ENCODE data around the gene ZNF580.

The ZNF580 gene

DNA sequence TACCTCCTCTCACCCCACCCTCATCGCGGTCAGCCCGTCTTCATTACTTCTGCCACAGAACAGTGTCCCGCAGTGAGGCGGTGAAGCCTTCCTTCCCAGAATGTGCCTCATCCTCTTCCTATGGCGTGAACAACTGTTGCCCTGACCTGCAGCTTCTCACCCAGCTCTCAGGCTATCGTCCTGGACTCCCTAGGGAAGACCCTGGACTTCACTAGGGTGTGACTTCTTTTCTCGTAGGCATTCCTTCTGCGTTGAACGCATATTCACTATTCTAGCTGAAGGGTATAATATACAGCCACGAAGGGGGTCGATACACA is 34.4 kb upstream of the ZNF580 start:
- DNase-seq (ENCODE audit: low read depth), result no peak

GRCh38 chr19:55606817-55607216 is 34.0 kb upstream of the ZNF580 start:
- DNase-seq (ENCODE audit: low read depth), result no peak

DNA sequence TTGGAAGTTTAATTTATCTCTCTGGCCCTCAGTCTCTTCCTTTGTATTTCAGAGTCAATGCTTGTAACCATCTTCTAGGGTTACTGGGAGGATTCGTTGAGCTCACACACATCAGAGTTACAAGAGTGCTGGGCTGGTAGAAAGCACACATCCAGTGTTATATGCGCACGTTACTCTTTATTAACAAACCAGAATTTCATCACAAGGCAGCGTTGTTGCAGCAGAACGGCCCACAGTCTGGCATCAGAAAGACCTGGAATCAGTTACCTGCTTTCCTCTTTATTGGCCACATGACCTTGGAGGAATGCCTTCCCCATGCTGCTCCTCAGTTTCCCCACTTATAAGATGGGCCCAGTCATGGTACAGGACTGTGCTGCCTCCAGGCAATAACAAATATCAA is 31.5 kb upstream of the ZNF580 start:
- no peak for DNase-seq (ENCODE audit: low read depth)

- no peak for DNase-seq (ENCODE audit: low read depth)
Observed at GRCh38 chr19:55611300-55611982, 29.4 kb upstream of the ZNF580 start.

DNA sequence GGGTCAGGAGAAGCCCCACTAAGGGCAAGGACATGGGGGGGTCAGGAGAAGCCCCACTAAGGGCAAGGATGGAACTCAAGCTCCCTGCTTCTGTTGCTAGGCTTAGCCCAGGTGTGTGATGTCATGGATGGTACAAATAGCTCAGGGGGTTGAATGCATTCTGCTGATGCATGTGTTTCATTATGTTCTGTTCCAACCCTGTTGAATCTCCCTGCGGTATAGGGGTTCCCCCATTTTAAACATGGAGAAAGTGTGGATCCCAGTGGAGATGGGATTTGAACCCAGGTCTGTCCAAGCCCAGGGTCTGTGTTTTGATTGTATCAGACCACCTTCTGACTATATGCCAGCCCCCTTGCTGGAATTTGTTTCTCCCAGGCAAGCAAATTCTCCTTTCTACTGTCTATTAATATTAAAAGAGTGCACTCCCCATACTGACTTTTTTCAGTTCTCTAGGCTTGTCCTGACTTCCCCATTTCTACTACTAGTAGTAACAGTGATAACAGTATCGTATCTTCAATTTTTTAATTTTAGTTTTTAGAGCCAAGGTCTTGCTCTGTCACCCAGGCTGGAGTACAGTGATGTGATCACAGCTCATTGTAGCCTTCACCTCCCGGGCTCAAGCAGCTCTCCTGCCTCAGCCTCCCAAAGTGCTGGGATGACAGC is 28.7 kb upstream of the ZNF580 start:
- DNase-seq (ENCODE audit: low read depth), result no peak

DNA sequence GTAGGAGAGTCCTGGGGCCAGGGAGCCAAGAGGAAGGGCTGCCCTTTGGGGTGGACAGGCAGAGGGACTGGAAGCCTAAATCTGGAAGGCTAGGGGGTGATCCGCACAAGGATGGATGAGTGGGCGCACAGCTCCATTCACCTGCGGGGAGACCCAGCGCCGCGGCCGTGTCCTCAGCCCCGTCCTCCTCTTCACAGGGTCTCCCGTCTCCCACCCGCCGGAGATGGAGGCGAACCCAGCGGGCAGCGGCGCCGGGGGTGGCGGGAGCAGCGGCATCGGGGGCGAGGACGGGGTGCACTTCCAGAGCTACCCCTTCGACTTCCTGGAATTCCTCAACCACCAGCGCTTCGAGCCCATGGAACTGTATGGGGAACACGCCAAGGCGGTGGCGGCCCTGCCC is 27.4 kb upstream of the ZNF580 start:
- no peak for DNase-seq (ENCODE audit: low read depth)

DNA sequence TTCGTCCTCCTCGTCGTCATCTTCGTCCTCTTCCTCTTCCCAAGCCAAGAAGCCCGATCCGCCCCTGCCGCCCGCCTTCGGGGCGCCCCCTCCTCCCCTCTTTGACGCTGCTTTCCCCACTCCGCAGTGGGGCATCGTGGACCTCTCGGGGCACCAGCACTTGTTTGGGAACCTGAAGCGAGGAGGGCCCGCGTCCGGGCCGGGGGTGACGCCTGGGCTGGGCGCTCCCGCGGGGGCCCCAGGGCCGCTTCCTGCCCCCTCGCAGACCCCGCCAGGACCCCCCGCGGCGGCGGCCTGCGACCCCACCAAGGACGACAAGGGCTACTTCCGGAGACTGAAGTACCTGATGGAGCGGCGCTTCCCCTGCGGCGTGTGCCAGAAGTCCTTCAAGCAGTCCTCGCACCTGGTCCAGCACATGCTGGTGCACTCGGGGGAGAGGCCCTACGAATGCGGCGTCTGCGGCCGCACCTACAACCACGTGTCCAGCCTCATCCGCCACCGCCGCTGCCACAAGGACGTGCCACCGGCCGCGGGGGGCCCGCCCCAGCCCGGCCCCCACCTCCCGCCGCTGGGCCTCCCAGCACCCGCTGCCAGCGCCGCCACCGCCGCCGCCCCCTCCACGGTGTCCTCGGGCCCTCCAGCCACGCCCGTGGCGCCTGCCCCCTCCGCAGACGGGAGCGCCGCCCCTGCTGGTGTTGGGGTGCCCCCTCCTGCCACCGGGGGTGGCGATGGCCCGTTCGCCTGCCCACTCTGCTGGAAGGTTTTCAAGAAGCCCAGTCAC is 26.7 kb upstream of the ZNF580 start:
- no peak for DNase-seq (ENCODE audit: low read depth)

DNA sequence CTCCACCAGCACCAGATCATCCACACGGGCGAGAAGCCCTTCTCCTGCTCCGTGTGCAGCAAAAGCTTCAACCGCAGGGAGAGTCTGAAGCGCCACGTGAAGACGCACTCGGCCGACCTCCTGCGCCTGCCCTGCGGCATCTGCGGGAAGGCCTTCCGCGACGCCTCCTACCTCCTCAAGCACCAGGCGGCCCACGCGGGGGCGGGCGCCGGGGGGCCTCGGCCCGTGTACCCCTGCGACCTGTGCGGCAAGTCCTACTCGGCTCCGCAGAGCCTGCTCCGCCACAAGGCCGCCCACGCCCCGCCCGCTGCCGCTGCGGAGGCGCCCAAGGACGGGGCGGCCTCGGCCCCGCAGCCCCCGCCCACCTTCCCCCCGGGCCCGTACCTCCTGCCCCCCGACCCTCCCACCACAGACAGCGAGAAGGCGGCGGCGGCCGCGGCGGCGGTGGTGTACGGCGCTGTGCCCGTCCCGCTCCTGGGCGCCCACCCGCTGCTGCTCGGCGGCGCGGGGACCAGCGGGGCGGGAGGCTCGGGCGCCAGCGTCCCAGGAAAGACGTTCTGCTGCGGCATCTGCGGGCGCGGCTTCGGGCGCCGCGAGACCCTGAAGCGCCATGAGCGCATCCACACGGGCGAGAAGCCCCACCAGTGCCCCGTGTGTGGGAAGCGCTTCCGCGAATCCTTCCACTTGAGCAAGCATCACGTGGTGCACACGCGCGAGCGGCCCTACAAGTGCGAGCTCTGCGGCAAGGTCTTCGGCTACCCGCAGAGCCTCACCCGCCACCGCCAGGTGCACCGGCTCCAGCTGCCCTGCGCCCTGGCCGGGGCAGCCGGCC is 25.9 kb upstream of the ZNF580 start:
- DNase-seq (ENCODE audit: low read depth), result no peak

DNA sequence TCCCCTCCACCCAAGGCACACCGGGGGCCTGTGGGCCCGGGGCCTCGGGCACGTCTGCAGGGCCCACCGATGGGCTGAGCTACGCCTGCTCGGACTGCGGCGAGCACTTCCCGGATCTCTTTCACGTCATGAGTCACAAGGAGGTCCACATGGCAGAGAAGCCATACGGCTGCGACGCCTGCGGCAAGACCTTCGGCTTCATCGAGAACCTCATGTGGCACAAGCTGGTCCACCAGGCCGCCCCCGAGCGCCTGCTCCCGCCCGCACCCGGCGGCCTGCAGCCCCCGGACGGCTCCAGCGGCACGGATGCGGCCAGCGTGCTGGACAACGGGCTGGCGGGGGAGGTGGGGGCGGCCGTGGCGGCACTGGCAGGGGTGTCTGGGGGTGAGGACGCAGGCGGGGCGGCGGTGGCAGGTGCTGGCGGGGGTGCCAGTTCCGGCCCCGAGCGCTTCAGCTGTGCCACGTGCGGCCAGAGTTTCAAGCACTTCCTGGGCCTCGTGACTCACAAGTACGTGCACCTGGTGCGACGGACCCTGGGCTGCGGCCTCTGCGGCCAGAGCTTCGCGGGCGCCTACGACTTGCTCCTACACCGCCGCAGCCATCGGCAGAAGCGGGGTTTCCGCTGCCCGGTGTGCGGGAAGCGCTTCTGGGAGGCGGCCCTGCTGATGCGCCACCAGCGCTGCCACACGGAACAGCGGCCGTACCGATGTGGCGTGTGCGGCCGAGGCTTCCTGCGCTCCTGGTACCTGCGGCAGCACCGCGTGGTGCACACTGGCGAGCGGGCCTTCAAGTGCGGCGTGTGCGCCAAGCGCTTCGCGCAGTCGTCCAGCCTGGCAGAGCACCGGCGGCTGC is 25.0 kb upstream of the ZNF580 start:
- no peak for DNase-seq (ENCODE audit: low read depth)

DNA sequence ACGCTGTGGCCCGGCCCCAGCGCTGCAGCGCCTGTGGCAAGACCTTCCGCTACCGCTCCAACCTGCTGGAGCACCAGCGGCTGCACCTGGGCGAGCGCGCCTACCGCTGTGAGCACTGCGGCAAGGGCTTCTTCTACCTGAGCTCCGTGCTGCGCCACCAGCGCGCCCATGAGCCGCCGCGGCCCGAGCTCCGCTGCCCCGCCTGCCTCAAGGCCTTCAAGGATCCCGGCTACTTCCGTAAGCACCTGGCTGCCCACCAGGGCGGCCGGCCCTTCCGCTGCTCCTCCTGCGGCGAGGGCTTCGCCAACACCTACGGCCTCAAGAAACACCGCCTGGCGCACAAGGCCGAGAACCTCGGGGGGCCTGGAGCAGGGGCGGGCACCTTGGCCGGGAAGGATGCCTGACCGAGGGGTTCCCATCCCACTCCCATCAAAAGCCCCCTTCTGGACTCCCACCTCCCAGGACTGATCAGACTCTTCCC is 24.4 kb upstream of the ZNF580 start:
- DNase-seq (ENCODE audit: low read depth), result no peak

GRCh38 chr19:55617426-55617825 is 23.4 kb upstream of the ZNF580 start:
- DNase-seq (ENCODE audit: low read depth), result no peak

- no peak for DNase-seq (ENCODE audit: low read depth)
Observed at GRCh38 chr19:55618426-55618825, 22.4 kb upstream of the ZNF580 start.

- DNase-seq (ENCODE audit: low read depth), result no peak
Observed at GRCh38 chr19:55619286-55619685, 21.5 kb upstream of the ZNF580 start.

DNA sequence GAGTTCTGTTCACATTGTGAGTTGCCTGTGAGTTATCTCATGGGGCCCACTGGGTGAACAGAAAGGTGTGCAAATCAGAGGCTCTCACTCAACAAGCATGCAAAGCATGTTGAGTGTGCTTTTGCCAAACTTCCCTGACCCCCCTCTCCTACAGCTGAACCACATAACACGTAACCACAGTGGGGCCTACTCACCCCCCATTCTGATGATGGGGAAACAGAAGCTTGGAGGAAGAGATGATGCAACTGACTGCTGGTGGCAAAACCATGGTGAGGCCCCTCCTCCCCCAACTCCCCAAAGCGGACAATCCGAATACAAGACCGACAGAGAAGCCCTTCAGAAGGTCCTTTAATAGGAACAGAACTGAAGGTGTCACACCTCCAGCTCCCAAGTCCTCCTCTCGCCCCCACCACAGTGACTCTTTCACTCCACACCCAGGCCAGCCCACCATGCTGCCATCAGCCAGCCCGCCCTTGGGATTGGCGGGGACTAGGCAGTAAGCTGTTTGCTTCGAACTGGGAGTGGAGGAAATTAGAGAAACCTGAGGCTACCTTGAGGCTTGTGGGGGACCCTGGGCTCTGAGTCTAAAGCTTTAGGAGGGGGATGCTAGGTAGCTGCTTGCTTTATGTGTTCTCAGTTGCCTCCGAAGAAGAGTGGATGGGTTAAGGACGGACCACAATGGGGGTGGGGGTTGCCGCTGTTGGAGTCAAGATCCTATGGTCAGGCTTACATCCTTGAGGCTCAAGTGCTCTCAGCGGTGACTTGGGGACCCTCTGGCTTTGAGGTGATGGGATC is 20.2 kb upstream of the ZNF580 start:
- DNase-seq (ENCODE audit: low read depth), result no peak

DNA sequence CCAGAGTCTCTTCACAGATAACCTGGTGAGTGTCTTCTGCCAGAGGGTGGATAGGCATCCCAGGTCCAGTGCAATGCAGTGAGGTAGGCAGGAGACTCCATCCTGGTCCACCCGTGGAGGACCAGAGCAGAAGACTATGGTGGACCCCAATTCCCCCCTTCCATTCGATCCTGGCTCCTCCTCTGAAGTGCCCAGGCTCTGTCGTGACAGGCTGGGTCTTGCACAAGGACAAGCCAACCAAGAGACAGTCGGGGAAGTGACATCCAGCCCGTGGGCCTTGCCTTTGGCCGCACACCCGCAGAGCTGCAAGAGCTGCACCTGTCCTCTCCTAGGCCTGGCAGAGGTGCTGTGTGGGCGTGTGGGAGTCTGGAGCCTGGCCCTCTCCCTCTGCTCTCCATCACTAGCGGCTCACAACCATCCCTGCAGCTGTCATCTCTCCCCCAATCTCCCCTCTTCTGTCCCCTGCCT is 19.6 kb upstream of the ZNF580 start:
- DNase-seq (ENCODE audit: low read depth), result no peak

DNA sequence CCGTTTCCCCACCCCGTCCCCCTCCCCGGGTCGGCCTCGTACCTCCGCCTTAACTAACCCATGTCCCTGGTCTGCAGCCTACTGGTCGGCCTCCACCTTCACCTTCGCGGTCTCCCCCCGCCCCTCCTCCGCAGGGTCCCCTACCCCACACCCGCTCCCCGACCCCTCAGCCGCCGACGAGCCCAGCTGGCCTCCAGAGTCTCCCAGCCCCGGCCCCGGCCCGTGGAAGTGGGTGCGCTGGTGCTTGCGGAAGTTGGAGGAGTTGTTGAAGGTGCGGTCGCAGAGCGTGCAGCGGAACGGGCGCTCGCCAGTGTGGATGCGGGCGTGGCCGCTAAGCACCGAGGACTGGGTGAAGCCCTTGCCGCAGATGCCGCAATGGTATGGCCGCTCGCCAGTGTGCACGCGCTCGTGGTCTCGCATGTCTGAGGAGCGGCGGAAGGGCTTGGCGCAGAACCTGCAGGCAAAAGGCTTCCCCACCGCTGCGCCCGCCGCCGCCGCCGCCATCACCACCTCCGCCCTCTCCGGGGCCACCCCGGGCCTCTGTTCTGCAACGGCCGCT is 19.1 kb upstream of the ZNF580 start:
- no peak for DNase-seq (ENCODE audit: low read depth)

DNA sequence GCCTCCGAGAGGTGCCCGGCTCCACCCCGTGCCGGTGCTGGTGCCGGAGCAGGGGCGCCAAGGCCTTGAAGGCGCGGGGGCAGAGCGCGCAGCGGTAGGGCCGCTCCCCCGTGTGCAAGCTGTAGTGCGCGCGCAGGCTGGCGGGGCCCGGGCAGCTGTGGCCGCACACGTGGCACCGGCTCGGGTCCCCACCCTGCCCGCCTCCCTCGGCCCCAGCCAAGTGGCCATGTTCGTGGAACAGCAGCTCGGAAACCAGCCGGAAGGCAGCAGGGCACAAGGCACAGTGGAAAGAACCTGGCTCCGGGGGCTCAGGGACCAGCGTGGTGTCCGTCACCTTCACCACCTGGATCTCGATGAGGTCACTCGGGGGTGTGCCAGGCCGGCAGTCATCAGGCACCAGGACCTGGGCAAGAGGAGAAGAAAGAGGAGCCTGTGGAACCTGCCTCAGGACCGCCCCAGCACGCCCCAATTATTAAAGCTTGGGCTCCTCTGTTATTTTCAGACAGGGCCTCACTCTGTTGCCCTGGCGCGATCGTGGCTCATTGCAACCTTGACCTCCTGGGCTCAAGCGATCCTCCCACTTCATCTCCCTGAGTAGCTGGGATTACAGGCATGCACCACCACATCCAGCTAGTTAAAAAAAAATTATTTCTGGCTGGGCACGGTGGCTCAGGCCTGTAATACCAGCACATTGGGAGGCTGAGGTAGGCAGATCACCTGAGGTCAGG is 18.4 kb upstream of the ZNF580 start:
- DNase-seq (ENCODE audit: low read depth), result no peak

DNA sequence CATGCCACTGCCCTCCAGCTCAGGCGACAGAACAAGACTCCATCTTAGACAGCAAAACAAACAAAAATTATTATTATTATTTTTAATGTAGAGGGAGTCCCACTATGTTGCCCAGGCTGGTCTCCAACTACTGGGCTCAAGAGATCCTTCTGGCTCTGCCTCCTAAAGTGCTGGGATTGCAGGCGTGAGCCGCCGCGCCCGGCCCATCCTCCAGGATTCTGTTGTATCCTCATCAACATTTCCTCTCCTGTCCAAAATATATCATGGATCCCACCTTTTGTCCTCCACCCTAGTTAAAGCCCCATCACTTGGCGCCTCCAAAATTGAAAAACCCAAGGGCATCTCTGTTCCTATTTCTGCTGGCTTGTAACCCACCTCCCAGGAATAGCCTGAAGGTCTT is 17.7 kb upstream of the ZNF580 start:
- DNase-seq (ENCODE audit: low read depth), result no peak

DNA sequence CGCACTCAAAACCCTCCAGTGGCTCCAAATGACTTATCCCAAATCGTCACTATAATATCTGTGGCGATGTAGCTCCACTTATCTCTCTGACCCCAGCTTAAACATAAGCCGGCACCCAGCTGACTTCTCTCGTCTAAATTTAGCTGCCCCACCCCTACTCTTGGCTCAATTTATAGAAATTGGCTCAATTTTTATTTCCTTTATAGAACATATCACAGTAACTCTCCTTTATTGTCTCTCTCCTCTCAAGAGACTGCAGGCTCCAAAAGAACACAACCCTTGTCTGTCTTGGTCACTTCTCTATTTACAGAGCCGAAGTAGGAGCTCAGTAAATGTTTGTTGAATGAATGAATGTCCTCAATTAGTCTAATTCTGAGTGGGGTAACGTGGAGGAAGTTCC is 17.2 kb upstream of the ZNF580 start:
- no peak for DNase-seq (ENCODE audit: low read depth)

Data from non-pigmented ciliary epithelial cell (primary cell).